Upper lobe of left lung (tissue), 6 donors: Measurements from ENCODE around the gene TMEM223. TPM values are rescaled to one million over a fixed set of nuclear protein-coding genes. Genes with fewer than 3 reads are reported as not detected.

Experiments
- ATAC-seq, 2 donors: fragments of 200-7000 bp; cut with Tn5 transposase; one replicate each; pipeline ENCODE4 v1.9.1; 2022; ENCODE audit warnings: mild to moderate bottlenecking in 2 of 2, moderate library complexity in 2 of 2; ENCODE audit not compliant: low FRiP score in 2 of 2
- DNase-seq, 2 donors: peaks; one replicate each; pipeline ENCODE4 v3.0.0-alpha.2; 2019 to 2020
- H3K27ac ChIP-seq, 4 donors: fragments of 200-600 bp; sonication (generic); one replicate each; pipeline ENCODE4 v1.5.1; 2016 to 2019
- H3K27me3 ChIP-seq, 4 donors: fragments of 200-600 bp; sonication (generic); one replicate each; pipeline ENCODE4 v1.5.1; 2017 to 2019
- H3K36me3 ChIP-seq, 4 donors: fragments of 200-600 bp; sonication (generic); one replicate each; pipeline ENCODE4 v1.5.1; 2016 to 2019
- H3K4me1 ChIP-seq, 4 donors: fragments of 200-600 bp; sonication (generic); one replicate each; pipeline ENCODE4 v1.5.1; 2018 to 2019
- H3K4me3 ChIP-seq, 4 donors: fragments of 200-600 bp; sonication (generic); one replicate each; pipeline ENCODE4 v1.5.1; 2017 to 2019; ENCODE audit warnings: mild to moderate bottlenecking in 2 of 4, moderate library complexity in 1 of 4
- H3K9me3 ChIP-seq, 4 donors: fragments of 200-600 bp; sonication (generic); one replicate each; pipeline ENCODE4 v1.5.1; 2018 to 2019
- CTCF ChIP-seq, 6 experiments: fragments of 450-650 bp in 4 of 6; fragments of 200-600 bp in 2 of 6; sonication (generic) in 2 of 6; IDR thresholded peaks; one replicate each; pipeline ENCODE4 v1.5.1; 2016 to 2019; ENCODE audit warnings: antibody characterized with exemption in 6 of 6
- EP300 ChIP-seq, 4 donors: sonication (generic); formaldehyde crosslinking; IDR thresholded peaks; one replicate each; pipeline ENCODE4 v1.5.1; 2017; ENCODE audit warnings: antibody characterized with exemption in 4 of 4, control low read depth in 2 of 4
- POLR2A ChIP-seq, 4 donors: fragments of 450-650 bp; IDR thresholded peaks; one replicate each; pipeline ENCODE4 v1.5.1; 2016 to 2017; ENCODE audit warnings: antibody characterized with exemption in 4 of 4, mild to moderate bottlenecking in 2 of 4
- POLR2AphosphoS5 ChIP-seq, 2 donors: sonication (generic); formaldehyde crosslinking; IDR thresholded peaks; one replicate each; pipeline ENCODE4 v1.5.1; 2017; ENCODE audit warnings: antibody characterized with exemption in 2 of 2
- WGBS, 2 donors: methylation state at CpG; one replicate each; pipeline ENCODE4 v1.1.5; 2017 to 2018; 5-methylcytosine and 5-hydroxymethylcytosine counted together
- total RNA-seq, 6 donors: library from RNA; depleted of rRNA in 4 of 6; stranded (reverse); fragments of >200 nt in 4 of 6; gene quantifications; one replicate each; pipeline versions ENCODE4 v1.1.0 to v1.2.1, GENCODE V29; 2016 to 2021
- donor health status: DM: no; HTN: no; CAD: no; lungs with moderate emphysema.
- donor health status: DM: no; HTN: yes; CAD: no; lungs with severe emphysema.

Gene TMEM223
- total RNA-seq, 6 donors from 2014 or later = 11.3 to 28.7 (median 15.4) TPM

- H3K4me1 ChIP-seq = peaks cover 13 to 19% (median 14%) of the 10 kb centered on the region in 4 donors
- TF ChIP-seq EP300 (IDR thresholded peaks at IDR 0.05) (no peak), POLR2AphosphoS5 (IDR thresholded peaks at IDR 0.05) (no peak), POLR2A (IDR thresholded peaks at IDR 0.05) (no peak), CTCF (IDR thresholded peaks at IDR 0.05) (no peak)
- H3K27ac ChIP-seq = no peak overlapping the region
- H3K9me3 ChIP-seq = no peaks in the 10 kb centered on the region
- peaks cover 81 to 91% (median 90%) of the 10 kb centered on the region in 4 donors for H3K36me3 ChIP-seq
- no peaks in the 10 kb centered on the region for H3K27me3 ChIP-seq
- 93 to 96% methylated on average over 8 to 10 of the region's 10 CpGs for WGBS, 2 donors
- no peak overlapping the region for H3K4me3 ChIP-seq
- ATAC-seq (no peak), DNase-seq (no peak)
These were observed 7.7 kb upstream of the TMEM223 start for GRCh38 chr11:62799486-62799885.

GRCh38 chr11:62796281-62796680, 4.5 kb upstream of the TMEM223 start:
- 84 to 85% methylated on average over 7 of the region's 7 CpGs for WGBS, 2 donors
- DNase-seq (no peak), ATAC-seq (no peak)
- TF ChIP-seq CTCF (IDR thresholded peaks at IDR 0.05) = no peak
- peaks cover 7 to 20% (median 11%) of the 10 kb centered on the region in 4 donors for H3K4me1 ChIP-seq
- no peaks in the 10 kb centered on the region for H3K27me3 ChIP-seq
- no peaks in the 10 kb centered on the region for H3K9me3 ChIP-seq
- peaks cover 66 to 93% (median 85%) of the 10 kb centered on the region in 4 donors for H3K36me3 ChIP-seq
- no peak overlapping the region for H3K4me3 ChIP-seq
- no peak overlapping the region for H3K27ac ChIP-seq

- Histone ChIP-seq H3K9me3 (no peaks in the 10 kb centered on the region), H3K27me3 (no peaks in the 10 kb centered on the region), H3K36me3 (peaks cover 49 to 84% (median 70%) of the 10 kb centered on the region in 4 donors), H3K4me3 (no peak overlapping the region), H3K27ac (no peak overlapping the region), H3K4me1 (peaks cover 22 to 39% (median 25%) of the 10 kb centered on the region in 4 donors)
- 80 to 88% methylated on average over 8 of the region's 8 CpGs for WGBS, 2 donors
- DNase-seq (no peak), ATAC-seq (no peak)
- TF ChIP-seq CTCF (IDR thresholded peaks at IDR 0.05) = no peak
- no peak for TF ChIP-seq POLR2A (IDR thresholded peaks at IDR 0.05)
- TF ChIP-seq EP300 (IDR thresholded peaks at IDR 0.05) = no peak
These were observed 2.5 kb upstream of the TMEM223 start for GRCh38 chr11:62794201-62794775.

- Histone ChIP-seq H3K4me3 (peak overlapping the region in 3 of 4 donors; percentile 70 to 96 (median 88)), H3K9me3 (no peaks in the 10 kb centered on the region), H3K36me3 (peaks cover 29 to 70% (median 51%) of the 10 kb centered on the region in 4 donors), H3K27ac (peak overlapping the region; percentile 87 to 90 (median 90)), H3K27me3 (no peaks in the 10 kb centered on the region), H3K4me1 (peaks cover 35 to 58% (median 38%) of the 10 kb centered on the region in 4 donors)
- peak in 1 of 2 donors; percentile 60 for DNase-seq
- 25 to 30% methylated on average over 10 to 11 of the region's 11 CpGs for WGBS, 2 donors
- no peak for TF ChIP-seq POLR2A (IDR thresholded peaks at IDR 0.05)
- no peak for TF ChIP-seq CTCF (IDR thresholded peaks at IDR 0.05)
- TF ChIP-seq POLR2AphosphoS5 (IDR thresholded peaks at IDR 0.05) = no peak
- TF ChIP-seq EP300 (IDR thresholded peaks at IDR 0.05) = no peak
- no peak for ATAC-seq
These were observed 383 bp upstream of the TMEM223 start for GRCh38 chr11:62792202-62792575.

GRCh38 chr11:62789576-62789975, 2.2 kb downstream of the TMEM223 start:
- no peaks in the 10 kb centered on the region for H3K9me3 ChIP-seq
- no peaks in the 10 kb centered on the region for H3K27me3 ChIP-seq
- 53 to 73% methylated on average over 3 of the region's 3 CpGs for WGBS, 2 donors
- H3K27ac ChIP-seq = peak overlapping the region in 2 of 4 donors; percentile 90
- H3K4me1 ChIP-seq = peaks cover 43 to 67% (median 46%) of the 10 kb centered on the region in 4 donors
- H3K36me3 ChIP-seq = peaks cover 9 to 51% (median 25%) of the 10 kb centered on the region in 4 donors
- TF ChIP-seq POLR2AphosphoS5 (IDR thresholded peaks at IDR 0.05) (no peak), POLR2A (IDR thresholded peaks at IDR 0.05) (no peak), EP300 (IDR thresholded peaks at IDR 0.05) (no peak), CTCF (IDR thresholded peaks at IDR 0.05) (no peak)
- DNase-seq (no peak), ATAC-seq (no peak)
- H3K4me3 ChIP-seq = no peak overlapping the region
